Erythroblast (primary cell): ENCODE data around the gene CNTNAP5.

Experiments used
- GATA1 ChIP-seq: IDR thresholded peaks from 2 replicates; pipeline ENCODE4 v1.6.1; 2011; ENCODE audit warnings: low read depth, mild to moderate bottlenecking, control low read depth, low read length, moderate library complexity
- POLR2A ChIP-seq: IDR thresholded peaks from 2 replicates; pipeline ENCODE4 v1.6.1; 2011; ENCODE audit warnings: mild to moderate bottlenecking, low read length

DNA sequence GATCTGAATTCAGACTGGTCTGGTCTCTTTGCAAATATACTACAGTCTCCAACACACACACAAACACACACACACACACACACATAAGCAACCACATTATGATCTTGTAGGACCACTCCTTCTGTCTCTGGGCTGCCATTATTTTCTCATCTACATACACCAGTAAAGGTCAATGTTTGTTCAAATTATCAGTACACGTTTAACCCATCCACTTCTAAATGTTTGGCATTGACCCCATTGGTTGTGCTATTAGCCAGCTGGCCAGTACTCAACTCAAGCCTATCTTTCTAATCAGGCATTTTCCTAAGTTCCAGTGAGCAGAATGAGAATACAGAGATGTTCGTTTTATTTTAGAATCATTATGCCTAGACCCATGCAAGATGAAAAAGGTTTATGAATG is 186.4 kb downstream of the CNTNAP5 start:
- TF ChIP-seq POLR2A (no peak), GATA1 (no peak)
